Uterus (tissue), 4 donors: Measurements from ENCODE around the gene CMTM3. TPM values are rescaled to one million over a fixed set of nuclear protein-coding genes. Genes with fewer than 3 reads are reported as not detected.
"Not testable (repeated sequence)": the region's sequence is repeated elsewhere in the genome, so short reads cannot be mapped to it uniquely, and the experiment has no call there.

ENCODE experiments used
- DNase-seq, 2 donors: peaks; one replicate each; pipeline ENCODE4 v3.0.0-alpha.2; 2019 to 2020
- H3K27ac ChIP-seq, 2 donors: fragments of 200-600 bp; sonication (generic); 1 replicate in 1 of 2; 2 replicates in 1 of 2; pipeline ENCODE4 v1.5.1; 2016 to 2018
- H3K27me3 ChIP-seq, 2 donors: fragments of 200-600 bp; sonication (generic); one replicate each; pipeline ENCODE4 v1.5.1; 2018 to 2019; ENCODE audit warnings: control low read depth in 1 of 2
- H3K36me3 ChIP-seq, 2 donors: fragments of 200-600 bp; sonication (generic); one replicate each; pipeline ENCODE4 v1.5.1; 2019; ENCODE audit warnings: control low read depth in 1 of 2
- H3K4me1 ChIP-seq, 2 donors: fragments of 200-600 bp; sonication (generic); one replicate each; pipeline ENCODE4 v1.5.1; 2018 to 2019; ENCODE audit warnings: control low read depth in 1 of 2
- H3K4me3 ChIP-seq, 2 donors: fragments of 200-600 bp; sonication (generic); 1 replicate in 1 of 2; 2 replicates in 1 of 2; pipeline ENCODE4 v1.5.1; 2018 to 2019; ENCODE audit warnings: mild to moderate bottlenecking in 1 of 2
- H3K9me3 ChIP-seq, 2 donors: fragments of 200-600 bp; sonication (generic); one replicate each; pipeline ENCODE4 v1.5.1; 2019; ENCODE audit warnings: control low read depth in 1 of 2
- POLR2A ChIP-seq, 2 donors: fragments of 450-650 bp; IDR thresholded peaks; one replicate each; pipeline ENCODE4 v1.6.1; 2016; ENCODE audit warnings: antibody characterized with exemption in 2 of 2, mild to moderate bottlenecking in 1 of 2, moderate library complexity in 1 of 2
- intact Hi-C: fragments of 100-400 bp; cut with DNase I; formaldehyde crosslinking; loops from one replicate; pipeline ENCODE4 v1.15.1; 2023; ENCODE audit warnings: low total_unique reads
- total RNA-seq, 4 donors: library from RNA; depleted of rRNA in 3 of 4; stranded (reverse); fragments of >200 nt in 3 of 4; gene quantifications; one replicate each; pipeline versions ENCODE4 v1.1.0 to v1.2.4, GENCODE V29; 2014 to 2023
- TF ChIP-seq, protein P1 (sequence below), 4 experiments: fragments of 200-600 bp in 2 of 4; fragments of 450-650 bp in 2 of 4; sonication (generic) in 2 of 4; IDR thresholded peaks; one replicate each; pipeline ENCODE4 v1.5.1; 2016 to 2019; ENCODE audit warnings: antibody characterized with exemption in 4 of 4, mild to moderate bottlenecking in 2 of 4, moderate library complexity in 1 of 4
- donor health status: DM: yes; HTN: yes; CAD: no.

Gene CMTM3
- total RNA-seq, 4 donors from 2014 or later = 42.6 to 67.9 (median 56.2) TPM

DNA sequence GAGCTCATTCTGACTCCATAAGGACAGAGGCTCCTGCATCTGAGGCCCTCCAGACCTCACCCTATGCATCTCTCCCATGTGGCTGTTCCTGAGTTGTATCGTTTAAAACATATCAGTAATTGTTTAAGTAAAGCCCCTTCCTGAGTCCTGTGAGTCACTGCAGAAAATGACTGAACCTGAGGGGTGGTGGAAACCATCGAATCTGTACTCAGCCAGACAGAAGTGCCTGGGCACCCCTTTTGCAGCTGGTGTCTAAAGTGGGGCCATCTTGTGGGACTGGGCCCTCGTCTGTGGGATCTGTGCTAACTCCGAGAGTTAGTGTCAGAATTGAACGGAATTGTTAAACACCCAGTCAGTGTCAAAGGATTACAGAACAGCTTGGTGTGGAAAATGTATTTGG lies 25.4 kb downstream of the CMTM3 start:
- no peak for DNase-seq
- Histone ChIP-seq H3K4me3 (no peak overlapping the region), H3K27ac (no peak overlapping the region), H3K36me3 (no peaks in the 10 kb centered on the region), H3K27me3 (no peaks in the 10 kb centered on the region), H3K9me3 (no peaks in the 10 kb centered on the region), H3K4me1 (no peaks in the 10 kb centered on the region)
- intact Hi-C loops = no loop called here
- TF ChIP-seq, protein P1, sequence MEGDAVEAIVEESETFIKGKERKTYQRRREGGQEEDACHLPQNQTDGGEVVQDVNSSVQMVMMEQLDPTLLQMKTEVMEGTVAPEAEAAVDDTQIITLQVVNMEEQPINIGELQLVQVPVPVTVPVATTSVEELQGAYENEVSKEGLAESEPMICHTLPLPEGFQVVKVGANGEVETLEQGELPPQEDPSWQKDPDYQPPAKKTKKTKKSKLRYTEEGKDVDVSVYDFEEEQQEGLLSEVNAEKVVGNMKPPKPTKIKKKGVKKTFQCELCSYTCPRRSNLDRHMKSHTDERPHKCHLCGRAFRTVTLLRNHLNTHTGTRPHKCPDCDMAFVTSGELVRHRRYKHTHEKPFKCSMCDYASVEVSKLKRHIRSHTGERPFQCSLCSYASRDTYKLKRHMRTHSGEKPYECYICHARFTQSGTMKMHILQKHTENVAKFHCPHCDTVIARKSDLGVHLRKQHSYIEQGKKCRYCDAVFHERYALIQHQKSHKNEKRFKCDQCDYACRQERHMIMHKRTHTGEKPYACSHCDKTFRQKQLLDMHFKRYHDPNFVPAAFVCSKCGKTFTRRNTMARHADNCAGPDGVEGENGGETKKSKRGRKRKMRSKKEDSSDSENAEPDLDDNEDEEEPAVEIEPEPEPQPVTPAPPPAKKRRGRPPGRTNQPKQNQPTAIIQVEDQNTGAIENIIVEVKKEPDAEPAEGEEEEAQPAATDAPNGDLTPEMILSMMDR (IDR thresholded peaks at IDR 0.05) = no peak
- TF ChIP-seq POLR2A (IDR thresholded peaks at IDR 0.05) = no peak

DNA sequence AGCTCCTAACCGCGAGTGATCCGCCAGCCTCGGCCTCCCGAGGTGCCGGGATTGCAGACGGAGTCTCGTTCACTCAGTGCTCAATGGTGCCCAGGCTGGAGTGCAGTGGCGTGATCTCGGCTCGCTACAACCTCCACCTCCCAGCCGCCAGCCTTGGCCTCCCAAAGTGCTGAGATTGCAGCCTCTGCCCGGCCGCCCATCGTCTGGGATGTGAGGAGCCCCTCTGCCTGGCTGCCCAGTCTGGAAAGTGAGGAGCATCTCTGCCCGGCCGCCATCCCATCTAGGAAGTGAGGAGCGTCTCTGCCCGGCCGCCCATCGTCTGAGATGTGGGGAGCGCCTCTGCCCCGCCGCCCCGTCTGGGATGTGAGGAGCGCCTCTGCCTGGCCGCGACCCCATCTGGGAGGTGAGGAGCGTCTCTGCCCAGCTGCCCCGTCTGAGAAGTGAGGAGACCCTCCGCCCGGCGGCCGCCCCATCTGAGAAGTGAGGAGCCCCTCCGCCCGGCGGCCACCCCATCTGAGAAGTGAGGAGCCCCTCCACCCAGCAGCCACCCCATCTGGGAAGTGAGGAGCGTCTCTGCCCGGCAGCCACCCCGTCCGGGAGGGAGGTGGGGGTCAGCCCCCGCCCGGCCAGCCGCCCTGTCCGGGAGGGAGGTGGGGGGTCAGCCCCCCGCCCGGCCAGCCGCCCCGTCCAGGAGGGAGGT lies 26.2 kb downstream of the CMTM3 start:
- H3K4me3 ChIP-seq, H3K4me1 ChIP-seq, H3K27ac ChIP-seq, H3K27me3 ChIP-seq, H3K9me3 ChIP-seq, DNase-seq, H3K36me3 ChIP-seq, intact Hi-C loops: not testable (repeated sequence)

DNA sequence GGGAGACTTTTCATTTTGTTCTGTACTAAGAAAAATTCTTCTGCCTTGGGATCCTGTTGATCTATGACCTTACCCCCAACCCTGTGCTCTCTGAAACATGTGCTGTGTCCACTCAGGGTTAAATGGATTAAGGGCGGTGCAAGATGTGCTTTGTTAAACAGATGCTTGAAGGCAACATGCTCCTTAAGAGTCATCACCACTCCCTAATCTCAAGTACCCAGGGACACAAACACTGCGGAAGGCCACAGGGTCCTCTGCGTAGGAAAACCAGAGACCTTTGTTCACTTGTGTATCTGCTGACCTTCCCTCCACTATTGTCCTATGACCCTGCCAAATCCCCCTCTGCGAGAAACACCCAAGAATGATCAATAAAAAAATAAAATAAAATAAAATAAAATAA lies 27.1 kb downstream of the CMTM3 start:
- DNase-seq, H3K27ac ChIP-seq, intact Hi-C loops, H3K36me3 ChIP-seq, H3K27me3 ChIP-seq, H3K4me3 ChIP-seq, H3K4me1 ChIP-seq, H3K9me3 ChIP-seq: not testable (repeated sequence)

DNA sequence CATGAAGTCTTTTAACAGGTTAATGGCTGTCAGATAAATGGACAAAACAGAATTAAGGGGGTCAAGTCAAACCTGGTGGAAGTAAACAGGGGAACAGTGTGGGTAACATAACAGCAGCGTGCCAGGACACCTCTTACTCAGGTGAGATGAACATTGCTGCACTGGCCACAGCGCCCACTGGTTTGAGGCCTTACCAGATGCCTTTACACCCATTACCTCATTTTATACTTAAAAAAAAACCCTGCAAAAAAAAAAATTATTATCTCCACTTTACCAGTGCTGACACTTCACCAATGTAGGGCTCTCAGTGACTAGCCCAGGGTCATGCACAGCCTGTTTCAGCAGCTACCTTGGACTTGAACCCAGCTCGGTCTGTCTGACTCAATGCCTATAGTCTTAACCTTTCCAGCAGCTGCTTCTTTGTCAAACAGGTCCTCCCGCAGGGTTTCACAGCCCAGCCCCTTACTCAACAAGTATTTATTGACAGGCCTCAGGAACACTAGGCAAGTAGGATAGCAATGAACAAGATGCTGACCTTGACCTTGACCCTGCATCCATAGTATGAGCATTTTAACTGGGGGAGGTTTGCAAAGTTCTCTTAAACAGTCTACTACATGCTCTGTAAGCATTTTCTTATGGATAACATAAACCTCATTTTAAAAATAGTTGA lies 30.2 kb downstream of the CMTM3 start:
- Histone ChIP-seq H3K27ac (no peak overlapping the region), H3K27me3 (no peaks in the 10 kb centered on the region), H3K4me1 (no peaks in the 10 kb centered on the region), H3K9me3 (no peaks in the 10 kb centered on the region), H3K36me3 (no peaks in the 10 kb centered on the region), H3K4me3 (no peak overlapping the region)
- DNase-seq = no peak
- no peak for TF ChIP-seq POLR2A (IDR thresholded peaks at IDR 0.05)
- TF ChIP-seq, protein P1 (IDR thresholded peaks at IDR 0.05) = no peak
- intact Hi-C loops = no loop called here

DNA sequence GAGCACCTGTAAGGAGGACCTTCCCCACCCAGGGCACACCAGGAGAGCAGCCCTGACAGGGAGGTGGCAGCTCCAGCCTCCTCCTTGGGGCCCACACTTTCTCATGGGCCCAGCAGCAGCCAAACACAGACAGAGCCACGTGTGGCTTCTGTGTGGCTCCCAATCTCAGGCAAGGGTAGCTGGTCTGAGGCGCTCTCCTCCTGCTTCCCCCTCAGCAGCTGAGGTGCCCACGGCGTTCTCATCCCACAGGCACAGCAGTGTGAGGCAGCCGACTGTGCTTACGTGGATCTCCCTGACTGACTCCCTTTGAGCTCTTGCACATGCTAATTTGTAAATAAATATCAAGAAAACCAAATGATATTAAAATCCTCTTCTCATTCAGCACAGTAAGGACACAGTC lies 30.9 kb downstream of the CMTM3 start:
- intact Hi-C loops = no loop called here
- H3K36me3 ChIP-seq = no peaks in the 10 kb centered on the region
- H3K4me1 ChIP-seq = no peaks in the 10 kb centered on the region
- H3K27me3 ChIP-seq = no peaks in the 10 kb centered on the region
- no peak overlapping the region for H3K4me3 ChIP-seq
- no peak overlapping the region for H3K27ac ChIP-seq
- TF ChIP-seq POLR2A (IDR thresholded peaks at IDR 0.05) = no peak
- TF ChIP-seq, protein P1 (IDR thresholded peaks at IDR 0.05) = no peak
- H3K9me3 ChIP-seq = no peaks in the 10 kb centered on the region
- no peak for DNase-seq

DNA sequence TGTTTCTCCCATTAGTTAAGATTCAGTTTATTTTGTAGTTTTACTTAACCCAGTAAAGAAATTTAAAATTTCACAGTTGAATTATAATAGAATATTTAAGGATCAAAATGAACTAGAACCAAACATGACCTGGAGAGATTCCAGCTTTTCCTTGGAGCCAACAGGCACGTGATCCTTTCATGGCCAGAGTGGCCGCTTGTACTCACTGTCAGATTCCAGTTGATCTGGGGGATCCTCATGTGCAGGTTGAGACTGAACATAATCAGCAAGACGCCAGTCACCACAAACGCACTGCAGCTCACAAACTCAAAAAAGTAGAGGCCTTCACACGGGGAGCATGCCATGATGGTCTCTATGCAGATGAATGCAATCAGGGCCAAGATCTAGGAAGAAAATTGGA lies 31.7 kb downstream of the CMTM3 start:
- H3K27ac ChIP-seq = no peak overlapping the region
- H3K4me1 ChIP-seq = no peaks in the 10 kb centered on the region
- no peaks in the 10 kb centered on the region for H3K36me3 ChIP-seq
- no peak for DNase-seq
- intact Hi-C loops = no loop called here
- H3K4me3 ChIP-seq = no peak overlapping the region
- no peaks in the 10 kb centered on the region for H3K9me3 ChIP-seq
- TF ChIP-seq, protein P1 (IDR thresholded peaks at IDR 0.05) = no peak
- no peak for TF ChIP-seq POLR2A (IDR thresholded peaks at IDR 0.05)
- H3K27me3 ChIP-seq = no peaks in the 10 kb centered on the region
